HUES48 (cell line): ENCODE data around the gene CNMD.
"Not testable (repeated sequence)": the region's sequence is repeated elsewhere in the genome, so short reads cannot be mapped to it uniquely, and the experiment has no call there.

Experiments
- H3K27ac ChIP-seq: one replicate; pipeline ENCODE4 v1.7.0; 2013; ENCODE audit warnings: low read depth, low read length, inconsistent platforms
- H3K27me3 ChIP-seq: 2 replicates; pipeline ENCODE4 v1.6.1; 2013; ENCODE audit warnings: mild to moderate bottlenecking, low read length; ENCODE audit not compliant: control insufficient read depth, insufficient read depth
- H3K36me3 ChIP-seq: 2 replicates; pipeline ENCODE4 v1.6.1; 2013; ENCODE audit warnings: low read length; ENCODE audit not compliant: control insufficient read depth, insufficient read depth
- H3K4me1 ChIP-seq: 2 replicates; pipeline ENCODE4 v1.6.1; 2013; ENCODE audit warnings: mild to moderate bottlenecking, low read length; ENCODE audit not compliant: control insufficient read depth, insufficient read depth
- H3K4me3 ChIP-seq: 2 replicates; pipeline ENCODE4 v1.5.1; 2013; ENCODE audit warnings: mild to moderate bottlenecking, low read depth, low read length
- H3K9ac ChIP-seq: 2 replicates; pipeline ENCODE4 v1.6.1; 2013; ENCODE audit warnings: mild to moderate bottlenecking, low read depth, low read length, moderate library complexity
- H3K9me3 ChIP-seq: 2 replicates; pipeline ENCODE4 v1.6.1; 2013; ENCODE audit warnings: low read length; ENCODE audit not compliant: control insufficient read depth, insufficient read depth

The CNMD gene

DNA sequence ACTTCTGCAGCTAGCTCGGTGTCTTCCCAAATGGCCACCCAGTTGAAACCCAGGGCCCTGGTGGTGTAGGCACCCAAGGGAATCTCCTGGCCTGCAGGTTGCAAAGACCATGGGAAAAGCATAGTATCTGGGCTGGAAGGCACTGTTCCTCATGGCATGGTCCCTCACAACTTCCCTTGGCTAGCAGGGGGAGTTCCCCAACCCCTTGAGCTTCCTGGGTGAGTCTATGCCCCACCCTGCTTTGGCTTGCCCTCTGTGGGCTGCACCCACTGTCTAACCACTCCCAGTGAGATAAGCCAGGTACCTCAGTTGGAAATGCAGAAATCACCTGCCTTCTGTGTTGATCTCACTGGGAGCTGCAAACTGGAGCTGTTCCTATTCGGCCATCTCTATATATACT, 18.3 kb downstream of the CNMD start:
- not testable (repeated sequence) for H3K4me1 ChIP-seq, H3K9ac ChIP-seq, H3K27me3 ChIP-seq, H3K4me3 ChIP-seq, H3K27ac ChIP-seq
- Histone ChIP-seq H3K9me3 (peaks cover 30% of the 10 kb centered on the region), H3K36me3 (peaks cover 45% of the 10 kb centered on the region)

- not testable (repeated sequence) for H3K27ac ChIP-seq, H3K27me3 ChIP-seq, H3K4me3 ChIP-seq, H3K4me1 ChIP-seq, H3K9ac ChIP-seq
- Histone ChIP-seq H3K36me3 (peaks cover 45% of the 10 kb centered on the region), H3K9me3 (peaks cover 29% of the 10 kb centered on the region)
These were observed 18.7 kb downstream of the CNMD start for GRCh38 chr13:52720904-52721303.

DNA sequence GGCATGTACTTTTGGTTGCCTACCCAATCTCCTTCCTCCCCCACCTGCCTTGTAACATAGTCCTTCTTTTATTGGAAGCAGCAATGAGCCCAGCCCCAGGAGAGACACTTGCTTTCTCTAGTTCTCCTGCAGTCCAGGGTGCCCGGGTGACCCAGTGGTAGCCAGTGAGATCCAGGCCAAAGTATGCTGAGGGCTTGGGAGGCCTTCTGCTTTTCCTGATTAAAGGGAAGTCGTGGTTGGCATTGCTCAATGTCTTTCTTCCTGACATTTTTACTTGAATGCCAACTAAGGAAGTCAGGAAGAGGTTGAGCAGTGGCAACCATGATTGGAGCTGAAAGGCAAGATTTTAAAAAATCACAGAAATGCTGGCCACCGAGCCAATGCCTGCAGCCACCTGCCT, 25.7 kb downstream of the CNMD start:
- Histone ChIP-seq H3K36me3 (peaks cover 47% of the 10 kb centered on the region), H3K27ac (no peak overlapping the region), H3K4me3 (no peak overlapping the region), H3K9ac (no peak overlapping the region), H3K9me3 (peaks cover 8% of the 10 kb centered on the region; the same call in 1 of the 2 replicates), H3K4me1 (peaks cover 5% of the 10 kb centered on the region; the same call in 1 of the 2 replicates), H3K27me3 (no peaks in the 10 kb centered on the region)

DNA sequence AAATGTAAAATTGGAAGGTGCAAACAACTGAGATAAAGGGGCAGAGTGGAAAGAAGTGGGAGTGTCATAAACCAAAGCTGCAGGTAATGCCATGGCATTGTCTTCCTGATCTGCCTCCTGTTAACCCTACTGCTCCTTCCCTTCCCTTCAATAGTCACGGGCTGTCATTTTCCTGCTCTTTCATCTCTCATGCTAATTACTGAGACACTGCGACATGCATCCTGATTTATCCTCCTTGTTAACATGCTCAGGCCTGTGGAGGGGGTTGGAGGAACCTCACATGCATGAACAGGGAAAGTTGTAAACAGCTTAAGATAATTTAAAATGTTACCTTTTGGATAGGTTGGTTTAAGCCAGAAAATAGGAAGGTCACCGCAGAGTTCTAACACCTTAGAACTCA, 27.2 kb downstream of the CNMD start:
- Histone ChIP-seq H3K9ac (no peak overlapping the region), H3K27ac (peak overlapping the region; percentile 7), H3K4me3 (no peak overlapping the region), H3K36me3 (peaks cover 61% of the 10 kb centered on the region), H3K9me3 (peaks cover 4% of the 10 kb centered on the region; the same call in 1 of the 2 replicates), H3K27me3 (no peaks in the 10 kb centered on the region), H3K4me1 (peaks cover 5% of the 10 kb centered on the region; the same call in 1 of the 2 replicates)

DNA sequence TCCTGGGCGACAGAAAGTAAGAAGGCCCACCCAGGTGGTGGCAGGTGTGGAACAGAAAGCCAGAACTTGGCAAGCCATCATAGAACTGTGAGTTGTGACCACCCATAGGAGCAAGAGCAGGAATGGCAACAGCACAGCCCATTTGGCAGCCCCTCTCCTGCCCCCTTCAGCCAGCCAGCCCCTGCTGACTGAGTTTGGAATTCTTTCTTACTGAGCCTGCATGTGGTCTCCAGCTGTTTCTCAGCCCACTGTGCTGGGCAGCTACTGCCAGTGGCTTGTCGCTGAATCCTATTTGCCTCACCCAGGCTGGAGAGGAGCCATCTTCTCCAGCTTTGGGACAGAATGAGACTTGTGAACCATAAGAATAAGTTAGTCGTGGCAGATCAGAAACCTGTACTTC, 28.3 kb downstream of the CNMD start:
- Histone ChIP-seq H3K27me3 (no peaks in the 10 kb centered on the region), H3K4me1 (peaks cover 6% of the 10 kb centered on the region; the same call in 1 of the 2 replicates), H3K9ac (no peak overlapping the region), H3K4me3 (no peak overlapping the region), H3K36me3 (peaks cover 69% of the 10 kb centered on the region), H3K9me3 (no peaks in the 10 kb centered on the region), H3K27ac (peak overlapping the region; percentile 37)

- not testable (repeated sequence) for H3K27me3 ChIP-seq, H3K4me3 ChIP-seq, H3K9me3 ChIP-seq, H3K27ac ChIP-seq, H3K9ac ChIP-seq
- Histone ChIP-seq H3K36me3 (peaks cover 60% of the 10 kb centered on the region), H3K4me1 (peaks cover 18% of the 10 kb centered on the region; the same call in 1 of the 2 replicates)
These were observed 31.4 kb downstream of the CNMD start for GRCh38 chr13:52708266-52708665.

- no peaks in the 10 kb centered on the region for H3K9me3 ChIP-seq
- H3K36me3 ChIP-seq = peaks cover 57% of the 10 kb centered on the region
- no peak overlapping the region for H3K27ac ChIP-seq
- peaks cover 20% of the 10 kb centered on the region; the same call in 1 of the 2 replicates for H3K4me1 ChIP-seq
- no peak overlapping the region for H3K9ac ChIP-seq
- no peak overlapping the region for H3K4me3 ChIP-seq
- no peaks in the 10 kb centered on the region for H3K27me3 ChIP-seq
These were observed 32.2 kb downstream of the CNMD start for GRCh38 chr13:52707375-52707774.

DNA sequence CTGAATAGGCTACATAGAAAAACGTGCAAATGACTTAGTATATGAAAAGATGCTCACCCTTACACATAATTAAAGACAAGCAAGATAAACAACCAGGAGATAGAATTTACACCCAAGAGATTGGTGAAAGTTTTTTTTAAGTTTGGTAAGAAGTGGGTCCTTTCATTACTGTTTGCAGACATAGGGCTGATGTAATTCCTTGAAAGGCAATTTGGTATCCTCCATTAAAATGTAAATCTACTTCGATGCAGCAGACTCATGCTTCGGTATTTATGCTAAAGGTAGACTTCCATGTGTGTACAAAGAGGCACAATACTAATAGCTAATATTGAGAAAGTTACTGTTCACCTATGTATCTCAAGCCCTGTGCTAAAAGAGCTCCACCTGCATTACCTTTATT, 33.5 kb downstream of the CNMD start:
- Histone ChIP-seq H3K27me3 (no peaks in the 10 kb centered on the region), H3K4me3 (no peak overlapping the region), H3K4me1 (peaks cover 18% of the 10 kb centered on the region; the same call in 1 of the 2 replicates), H3K27ac (no peak overlapping the region), H3K36me3 (peaks cover 48% of the 10 kb centered on the region), H3K9me3 (no peaks in the 10 kb centered on the region), H3K9ac (no peak overlapping the region)

GRCh38 chr13:52703482-52703881, 36.1 kb downstream of the CNMD start:
- Histone ChIP-seq H3K36me3 (peaks cover 36% of the 10 kb centered on the region), H3K9ac (no peak overlapping the region), H3K4me1 (peaks cover 18% of the 10 kb centered on the region; the same call in 1 of the 2 replicates), H3K27me3 (no peaks in the 10 kb centered on the region), H3K9me3 (no peaks in the 10 kb centered on the region), H3K4me3 (no peak overlapping the region), H3K27ac (no peak overlapping the region)

GRCh38 chr13:52701728-52702465, 37.7 kb downstream of the CNMD start:
- no peak overlapping the region for H3K9ac ChIP-seq
- H3K9me3 ChIP-seq = no peaks in the 10 kb centered on the region
- no peaks in the 10 kb centered on the region for H3K27me3 ChIP-seq
- peaks cover 31% of the 10 kb centered on the region for H3K36me3 ChIP-seq
- peaks cover 18% of the 10 kb centered on the region; the same call in 1 of the 2 replicates for H3K4me1 ChIP-seq
- H3K4me3 ChIP-seq = no peak overlapping the region
- H3K27ac ChIP-seq = peak overlapping the region; percentile 12

GRCh38 chr13:52696566-52696965, 43.1 kb downstream of the CNMD start:
- no peak overlapping the region for H3K9ac ChIP-seq
- no peaks in the 10 kb centered on the region for H3K9me3 ChIP-seq
- no peak overlapping the region for H3K4me3 ChIP-seq
- H3K27me3 ChIP-seq = no peaks in the 10 kb centered on the region
- peaks cover 26% of the 10 kb centered on the region for H3K36me3 ChIP-seq
- H3K27ac ChIP-seq = no peak overlapping the region
- peaks cover 3% of the 10 kb centered on the region; the same call in 1 of the 2 replicates for H3K4me1 ChIP-seq
